HG02885 (cell line): ENCODE data around the gene C17orf58.
A peak's percentile ranks its signal among the peaks of the same experiment; 100 is the strongest.
"Not testable (repeated sequence)": the region's sequence is repeated elsewhere in the genome, so short reads cannot be mapped to it uniquely, and the experiment has no call there.

Experiments used
- ATAC-seq: cut with Tn5 transposase; IDR thresholded peaks from one replicate; pipeline ENCODE4 v1.9.1; 2021; ENCODE audit warnings: mild to moderate bottlenecking; ENCODE audit not compliant: unreplicated experiment, poor library complexity

The C17orf58 gene

GRCh38 chr17:68006797-68007196 is 10.5 kb upstream of the C17orf58 start:
- ATAC-seq = no peak

DNA sequence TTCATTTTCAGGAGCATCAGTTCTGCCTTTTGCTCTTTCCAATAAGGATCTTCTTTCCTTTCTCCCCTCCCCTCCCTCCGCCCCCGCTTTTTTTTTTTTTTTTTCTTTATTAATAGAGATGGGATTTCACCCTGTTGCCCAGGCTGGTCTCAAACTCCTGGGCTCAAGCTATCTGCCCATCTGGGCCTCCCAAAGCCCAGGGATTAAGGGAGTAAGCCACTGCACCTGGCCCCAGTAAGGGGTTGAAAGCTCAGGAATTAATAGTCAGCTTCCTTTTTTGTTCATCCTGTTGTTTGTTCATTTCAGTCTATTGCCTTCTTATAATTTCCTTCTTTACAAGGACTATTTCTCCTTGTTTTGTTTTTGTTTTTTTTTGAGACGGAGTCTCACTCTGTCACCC is 7.9 kb upstream of the C17orf58 start:
- no peak for ATAC-seq

DNA sequence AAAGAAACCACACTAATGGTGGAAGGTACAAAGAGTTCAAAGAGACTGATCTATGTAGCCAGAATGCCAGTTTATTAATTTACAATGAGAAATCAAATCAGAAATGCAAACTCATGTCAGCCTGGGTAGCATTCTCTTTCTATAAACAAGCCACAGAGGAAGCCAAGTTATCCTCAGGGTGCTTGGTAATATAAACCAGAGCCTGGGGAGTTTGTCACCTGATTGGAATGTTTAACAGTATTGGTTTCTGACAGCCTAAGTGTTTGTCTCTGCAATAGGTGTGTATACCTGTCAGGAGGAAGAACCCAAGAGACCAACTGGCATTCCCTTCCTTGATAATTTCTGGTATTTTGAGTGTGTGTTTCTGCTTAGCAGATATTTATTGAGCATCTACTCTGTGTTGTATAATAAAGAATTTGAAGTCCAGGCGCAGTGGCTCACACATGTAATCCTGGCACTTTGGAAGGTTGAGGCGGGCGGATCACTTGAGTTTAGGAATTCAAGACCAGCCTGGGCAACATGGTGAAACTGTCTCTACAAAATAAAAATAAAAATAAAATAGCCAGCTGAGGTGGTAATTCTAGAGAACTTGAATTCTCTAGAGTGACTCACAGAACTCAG is 3.1 kb upstream of the C17orf58 start:
- ATAC-seq = no peak

DNA sequence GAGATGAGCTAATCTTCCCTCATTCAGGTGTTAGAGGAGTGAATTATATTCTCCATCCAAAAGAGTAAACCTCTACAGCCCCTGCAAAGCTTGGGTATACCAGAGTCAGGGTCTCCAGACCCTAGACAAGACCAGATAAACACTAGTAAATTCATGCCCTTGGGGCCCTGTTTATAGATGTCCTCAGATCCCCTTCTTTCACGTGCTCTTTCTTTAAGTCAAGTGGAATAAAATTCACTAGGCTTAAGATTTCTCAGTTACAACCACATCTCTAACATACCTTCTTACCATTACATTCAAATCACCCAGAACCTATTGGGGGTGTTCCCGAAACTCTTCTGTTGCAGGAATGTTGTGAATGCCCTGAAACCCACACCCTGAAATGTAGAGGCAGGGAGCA is 2.2 kb upstream of the C17orf58 start:
- ATAC-seq = no peak

- no peak for ATAC-seq
Observed at GRCh38 chr17:67995570-67996263, 552 bp downstream of the C17orf58 start.

GRCh38 chr17:67994817-67995569 is 1.3 kb downstream of the C17orf58 start:
- no peak for ATAC-seq

DNA sequence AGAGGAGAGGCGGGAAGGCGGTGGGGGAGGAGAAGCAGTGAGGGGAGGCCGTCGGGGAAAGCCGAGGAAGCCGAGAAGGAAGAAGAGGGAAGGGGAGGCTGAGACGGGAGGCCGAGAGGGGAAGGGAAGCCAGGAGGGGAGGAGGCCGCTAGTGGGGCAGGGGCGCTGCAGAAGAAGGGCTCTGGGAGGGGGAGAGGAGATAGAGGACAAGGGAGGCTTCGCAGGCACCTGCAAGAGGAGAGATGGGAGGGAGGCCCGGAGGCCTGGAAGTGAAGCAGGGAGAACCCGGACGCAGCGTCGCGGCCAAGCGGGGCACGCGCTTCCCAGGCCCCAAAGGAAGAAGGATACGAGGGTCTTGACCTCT is 2.3 kb downstream of the C17orf58 start:
- no peak for ATAC-seq

GRCh38 chr17:67993153-67993997 is 2.9 kb downstream of the C17orf58 start:
- ATAC-seq = peak; percentile 84

DNA sequence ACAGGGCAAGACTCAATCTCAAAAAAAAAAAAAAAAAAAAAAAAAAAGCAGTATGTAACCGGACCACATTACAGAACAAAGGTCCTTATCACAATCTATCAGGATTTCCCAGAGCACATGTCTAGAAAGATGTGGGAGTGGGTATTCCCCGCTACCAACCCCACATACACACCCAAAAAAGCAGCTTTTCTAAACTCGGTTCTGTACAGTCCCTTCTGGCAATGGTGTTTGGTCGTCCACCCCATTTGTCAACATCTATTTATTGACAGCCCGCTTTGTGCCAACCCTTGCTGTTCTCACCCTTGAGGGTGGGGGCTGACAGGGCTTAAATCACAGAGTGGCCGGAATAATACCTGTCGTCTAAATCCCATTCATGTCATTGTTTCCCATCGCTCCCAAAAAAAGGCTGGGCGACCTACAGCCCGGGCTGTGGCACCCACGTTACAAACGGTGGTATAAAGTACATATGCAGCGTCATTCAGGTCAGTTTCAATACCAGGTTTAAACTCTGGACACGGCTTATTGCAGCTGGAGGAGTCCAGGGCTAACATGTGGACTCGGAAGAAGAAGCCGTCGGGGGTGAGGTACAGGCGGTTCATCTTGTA is 3.6 kb downstream of the C17orf58 start:
- ATAC-seq = no peak

DNA sequence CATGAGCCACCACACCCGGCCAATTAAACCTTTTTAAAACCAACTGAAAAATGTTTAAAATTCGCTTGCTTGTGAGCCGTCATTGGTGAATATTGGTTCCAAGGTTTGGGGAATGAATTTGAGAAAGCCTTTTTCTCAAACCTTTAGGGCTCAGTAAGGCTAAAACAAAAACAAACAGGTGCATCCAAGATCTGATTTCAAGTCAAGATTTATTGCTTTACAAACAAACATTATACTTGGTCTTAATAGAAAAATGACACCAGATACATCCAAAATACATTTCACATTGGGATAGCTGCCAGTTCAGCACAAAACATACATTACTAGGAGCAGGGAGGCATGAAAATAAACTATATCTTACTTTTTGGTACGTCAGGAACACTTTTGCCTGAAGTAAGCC is 5.4 kb downstream of the C17orf58 start:
- no peak for ATAC-seq

DNA sequence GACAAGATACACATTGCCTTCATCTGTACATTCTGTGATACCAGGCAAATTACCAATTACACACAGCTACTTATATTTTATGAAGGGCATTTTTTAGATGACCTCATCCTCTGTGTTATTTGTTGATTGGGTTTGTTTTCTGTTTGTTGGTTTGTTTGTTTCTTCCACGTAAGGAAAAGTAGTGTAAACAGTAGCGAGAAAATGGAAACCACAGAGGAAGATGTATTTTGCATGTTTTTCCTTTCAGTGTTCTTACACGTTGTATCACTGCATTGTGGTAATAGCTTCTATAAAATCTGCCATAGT is 12.9 kb downstream of the C17orf58 start:
- ATAC-seq = no peak

DNA sequence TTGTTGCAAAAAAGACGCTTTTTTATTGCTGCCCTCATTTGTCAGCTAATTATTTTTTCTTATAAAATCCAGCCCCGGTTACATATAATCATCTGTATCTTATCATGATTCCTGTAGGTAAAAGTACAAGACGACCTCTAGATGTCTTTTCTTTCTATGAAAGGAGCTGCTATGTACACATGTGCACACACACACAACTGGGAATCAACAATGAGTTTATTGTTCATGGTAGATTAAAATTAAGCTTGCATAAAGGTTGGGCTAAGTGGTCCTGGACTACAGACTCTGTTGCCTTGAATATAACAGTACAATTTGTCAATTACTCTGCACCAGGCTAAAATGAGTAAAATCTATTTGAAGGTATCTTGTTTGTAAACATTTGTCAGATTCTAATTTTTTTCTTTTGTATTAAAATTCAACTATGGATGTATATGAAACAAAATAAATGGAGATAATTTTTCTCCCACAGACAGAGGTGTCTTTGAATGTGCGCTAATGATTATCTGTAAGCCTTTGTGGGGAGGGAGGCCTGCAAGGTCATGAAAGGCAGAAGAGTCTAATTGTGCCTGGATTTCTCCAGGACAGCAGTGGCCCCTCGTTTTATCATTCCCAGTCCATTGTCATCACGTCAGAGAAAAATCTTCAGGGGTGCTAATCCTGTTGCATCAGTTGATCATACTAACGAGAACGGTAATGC is 13.4 kb downstream of the C17orf58 start:
- ATAC-seq = no peak

DNA sequence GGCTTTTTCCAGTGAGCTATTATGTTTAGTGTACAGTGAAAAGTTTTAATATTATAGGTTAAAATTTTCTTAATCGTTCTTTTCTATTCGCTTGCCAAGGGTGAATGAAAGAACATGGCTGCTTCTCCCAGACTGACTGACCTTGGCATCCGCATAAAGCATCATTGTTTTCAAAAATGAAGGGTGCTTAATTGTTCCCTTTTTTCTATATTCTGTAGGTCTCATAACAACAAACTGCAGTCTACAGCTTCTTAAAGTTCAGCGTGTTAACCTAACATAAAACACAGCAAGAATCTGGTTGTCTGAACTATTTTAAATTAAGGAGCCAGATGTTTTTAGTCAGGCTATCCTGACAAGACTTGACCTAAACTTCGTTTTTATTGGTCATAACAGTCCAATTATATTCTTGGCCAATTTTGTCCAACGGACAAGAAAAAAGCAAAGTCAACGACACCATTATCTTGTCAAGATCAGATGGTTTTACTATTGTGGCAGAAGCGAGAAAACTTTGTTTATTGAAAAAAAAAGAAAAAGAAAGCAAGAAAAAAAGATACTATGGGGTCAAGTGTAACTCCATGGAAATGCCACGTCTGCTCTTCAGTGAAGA is 14.1 kb downstream of the C17orf58 start:
- ATAC-seq = no peak

GRCh38 chr17:67980883-67981282 is 15.4 kb downstream of the C17orf58 start:
- not testable (repeated sequence) for ATAC-seq

- ATAC-seq = no peak
Observed at GRCh38 chr17:67980456-67980855, 15.8 kb downstream of the C17orf58 start.

DNA sequence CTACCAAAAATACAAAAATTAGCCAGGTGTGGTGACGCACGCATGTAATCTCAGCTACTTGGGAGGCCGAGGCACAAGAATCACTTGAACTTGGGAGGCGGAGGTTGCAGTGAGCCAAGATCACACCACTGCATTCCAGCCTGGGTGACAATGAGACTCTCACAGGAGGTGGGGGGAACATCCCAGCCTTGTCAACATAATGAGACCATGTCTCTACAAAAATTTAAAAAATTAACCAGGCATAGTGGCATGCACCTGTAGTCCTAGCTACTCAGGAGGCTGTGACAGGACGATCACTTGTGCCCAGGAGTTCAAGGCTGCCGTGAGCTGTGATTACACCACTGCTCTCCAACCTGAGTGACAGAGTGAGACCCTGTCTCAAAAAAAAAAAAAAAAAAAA is 20.0 kb downstream of the C17orf58 start:
- ATAC-seq = not testable (repeated sequence)

DNA sequence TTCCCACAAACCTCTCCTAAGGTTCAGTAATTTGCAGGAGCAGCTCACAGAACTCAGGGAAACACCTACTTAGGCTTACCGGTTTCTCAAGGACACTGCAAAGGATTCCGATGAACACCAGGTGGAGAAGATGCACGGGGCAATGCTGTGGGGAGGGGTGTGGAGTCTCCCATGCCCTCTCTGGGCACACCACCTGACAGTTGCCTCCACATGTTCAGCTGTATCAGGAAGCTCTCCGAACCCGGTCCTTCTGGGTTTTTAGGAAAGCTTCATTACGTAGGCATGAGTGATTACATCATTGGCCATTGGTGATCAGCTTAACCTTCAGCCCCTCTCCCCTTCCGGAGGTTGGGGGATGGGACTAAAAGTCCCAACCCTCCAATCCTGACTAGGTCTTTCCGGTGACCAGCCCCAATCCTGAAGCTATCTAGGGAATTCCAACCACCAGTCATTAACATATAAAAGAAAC is 21.6 kb downstream of the C17orf58 start:
- no peak for ATAC-seq

GRCh38 chr17:67974185-67974584 is 22.1 kb downstream of the C17orf58 start:
- no peak for ATAC-seq

DNA sequence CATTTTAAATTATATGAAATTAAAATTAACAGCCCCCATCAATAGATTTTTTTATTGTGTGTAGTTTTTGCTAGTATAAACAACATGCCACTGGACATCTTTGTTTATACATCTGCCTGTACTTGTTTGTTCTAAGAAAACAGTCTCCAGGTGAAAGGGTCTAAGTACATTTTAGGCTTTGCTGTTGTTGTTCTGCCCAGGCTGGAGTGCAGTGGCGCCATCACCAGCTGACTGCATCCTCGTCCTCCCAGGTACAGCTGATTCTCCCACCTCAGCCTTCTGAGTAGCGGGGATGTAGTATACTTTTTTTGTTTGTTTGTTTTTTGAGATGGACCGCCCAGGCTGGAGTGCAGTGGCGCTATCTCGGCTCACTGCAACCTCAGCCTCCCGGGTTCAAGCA is 25.5 kb downstream of the C17orf58 start:
- no peak for ATAC-seq
